H1 (cell line): ENCODE results near the gene TRMT61A. TPM values are rescaled to one million over a fixed set of nuclear protein-coding genes. Genes with fewer than 3 reads are reported as not detected.

ENCODE experiments used
- ASH2L ChIP-seq: fragments of 200-600, 300-600 bp; sonication (generic); IDR thresholded peaks from one replicate; pipeline ENCODE4 v1.7.1; 2017; ENCODE audit warnings: low read length
- CBX8 ChIP-seq: fragments of 300-800, 300-1000 bp; sonication (generic); IDR thresholded peaks from 2 replicates; pipeline ENCODE4 v1.7.1; 2016; ENCODE audit warnings: low read depth, low read length, borderline replicate concordance
- HDAC6 ChIP-seq: IDR thresholded peaks from one replicate; pipeline ENCODE4 v1.7.1; 2012; ENCODE audit warnings: low read depth, mild to moderate bottlenecking, inconsistent platforms, low read length, moderate library complexity
- RAD21 ChIP-seq, 2 experiments: IDR thresholded peaks in 1 of 2; conservative IDR thresholded peaks in 1 of 2; 2 replicates each; pipeline ENCODE4 v1.6.1; 2011; ENCODE audit warnings: low read depth in 2 of 2, low read length in 2 of 2, improper control_type of control experiment in 1 of 2, inconsistent platforms in 1 of 2, mild to moderate bottlenecking in 1 of 2, moderate library complexity in 1 of 2
- SIN3A ChIP-seq, 2 experiments: IDR thresholded peaks in 1 of 2; conservative IDR thresholded peaks in 1 of 2; 2 replicates each; pipeline ENCODE4 v1.6.1; 2011 to 2012; ENCODE audit warnings: low read length in 2 of 2, improper control_type of control experiment in 1 of 2, low read depth in 1 of 2, mild to moderate bottlenecking in 1 of 2
- polyA plus RNA-seq, 7 experiments: library from polyadenylated mRNA; depleted of rRNA in 3 of 7; stranded (reverse) in 5 of 7; unstranded in 2 of 7; fragments of >200 nt in 5 of 7; fragments of 200-250 nt in 2 of 7; gene quantifications; 1 replicate in 5 of 7; 2 replicates in 1 of 7; 4 replicates in 1 of 7; pipeline versions ENCODE4 v1.2.1 to v1.2.3, GENCODE V29; 2011 to 2013; ENCODE audit warnings: missing spikeins in 2 of 7, mixed read lengths in 2 of 7
- total RNA-seq: library from RNA; stranded (reverse); fragmentation: NEBNext Ultra II Directional; extraction: Animal tissue kit (Norgen Biotek cat#: 25700); gene quantifications from 2 replicates; pipeline ENCODE4 v1.2.1, GENCODE V29; 2021

The TRMT61A gene
- total and polyA plus RNA-seq, 2 of the 8 experiments (the other 6 are each of a cell fraction or from before 2014, with no cell fraction given) = 15.8 to 19.0 TPM

- TF ChIP-seq RAD21 (IDR thresholded peaks at IDR 0.05 in 1 of 2, conservative IDR thresholded peaks at IDR 0.05 in 1 of 2; ENCODE audit: low read depth in 2 of 2, low read length in 2 of 2) = no peak
- TF ChIP-seq SIN3A (conservative IDR thresholded peaks at IDR 0.05 in 1 of 2, IDR thresholded peaks at IDR 0.05 in 1 of 2; ENCODE audit: low read depth in 1 of 2, low read length in 2 of 2) = no peak
- no peak for TF ChIP-seq HDAC6
- no peak for TF ChIP-seq ASH2L
- no peak for TF ChIP-seq CBX8
Observed at GRCh38 chr14:103519837-103520212, 9.2 kb upstream of the TRMT61A start (continued).
